ENCODE measurements around the gene SLC46A1. TPM values are rescaled to one million over a fixed set of nuclear protein-coding genes. Genes with fewer than 3 reads are reported as not detected.

The SLC46A1 gene
- total RNA-seq, 2 experiments from 2014 or later, result 1.5 to 2.2 TPM

- no peak for DNase-seq (ENCODE audit: low spot score)
- Histone ChIP-seq H3K27ac (ENCODE audit: low read depth, low read length, poor library complexity, severe bottlenecking) (no peak overlapping the region), H3K4me3 (ENCODE audit: low read depth, low read length, poor library complexity, severe bottlenecking) (no peak overlapping the region), H3K9me2 (ENCODE audit: insufficient read depth, low read length) (no peaks in the 10 kb centered on the region), H3K4me1 (ENCODE audit: insufficient read depth, low read length, poor library complexity, severe bottlenecking) (peaks cover 1% of the 10 kb centered on the region), H4K20me1 (ENCODE audit: insufficient read depth, low read length) (no peaks in the 10 kb centered on the region), H3K9me3 (ENCODE audit: low read length) (no peaks in the 10 kb centered on the region), H3K36me3 (ENCODE audit: insufficient read depth, low read length) (peaks cover 97% of the 10 kb centered on the region), H3K79me2 (ENCODE audit: insufficient read depth, low read depth, low read length) (no peaks in the 10 kb centered on the region), H3K4me2 (ENCODE audit: low read length) (no peak overlapping the region), H2AFZ (ENCODE audit: low read length) (no peak overlapping the region)
- no TSS peak for BruUV-seq (replicated peaks)
- ChIA-PET CTCF (ENCODE audit: unreplicated experiment) (no interaction called here), POLR2A (interaction anchor here (1.5 kb wide), 1 partner anchor 15 kb away, joined by 3 read pairs; the partner anchor contains the start of gene IFT20)
- intact Hi-C loops (cut with micrococcal nuclease; ENCODE audit: unreplicated experiment), result no loop called here
- TF ChIP-seq, protein P1, sequence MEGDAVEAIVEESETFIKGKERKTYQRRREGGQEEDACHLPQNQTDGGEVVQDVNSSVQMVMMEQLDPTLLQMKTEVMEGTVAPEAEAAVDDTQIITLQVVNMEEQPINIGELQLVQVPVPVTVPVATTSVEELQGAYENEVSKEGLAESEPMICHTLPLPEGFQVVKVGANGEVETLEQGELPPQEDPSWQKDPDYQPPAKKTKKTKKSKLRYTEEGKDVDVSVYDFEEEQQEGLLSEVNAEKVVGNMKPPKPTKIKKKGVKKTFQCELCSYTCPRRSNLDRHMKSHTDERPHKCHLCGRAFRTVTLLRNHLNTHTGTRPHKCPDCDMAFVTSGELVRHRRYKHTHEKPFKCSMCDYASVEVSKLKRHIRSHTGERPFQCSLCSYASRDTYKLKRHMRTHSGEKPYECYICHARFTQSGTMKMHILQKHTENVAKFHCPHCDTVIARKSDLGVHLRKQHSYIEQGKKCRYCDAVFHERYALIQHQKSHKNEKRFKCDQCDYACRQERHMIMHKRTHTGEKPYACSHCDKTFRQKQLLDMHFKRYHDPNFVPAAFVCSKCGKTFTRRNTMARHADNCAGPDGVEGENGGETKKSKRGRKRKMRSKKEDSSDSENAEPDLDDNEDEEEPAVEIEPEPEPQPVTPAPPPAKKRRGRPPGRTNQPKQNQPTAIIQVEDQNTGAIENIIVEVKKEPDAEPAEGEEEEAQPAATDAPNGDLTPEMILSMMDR (conservative IDR thresholded peaks at IDR 0.05; ENCODE audit: low read length), result no peak
- TF ChIP-seq EZH2phosphoT487 (IDR thresholded peaks at IDR 0.05; ENCODE audit: borderline replicate concordance, low read depth, low read length), result no peak
Observed at GRCh38 chr17:28350271-28350670, 55.7 kb downstream of the SLC46A1 start.

DNA sequence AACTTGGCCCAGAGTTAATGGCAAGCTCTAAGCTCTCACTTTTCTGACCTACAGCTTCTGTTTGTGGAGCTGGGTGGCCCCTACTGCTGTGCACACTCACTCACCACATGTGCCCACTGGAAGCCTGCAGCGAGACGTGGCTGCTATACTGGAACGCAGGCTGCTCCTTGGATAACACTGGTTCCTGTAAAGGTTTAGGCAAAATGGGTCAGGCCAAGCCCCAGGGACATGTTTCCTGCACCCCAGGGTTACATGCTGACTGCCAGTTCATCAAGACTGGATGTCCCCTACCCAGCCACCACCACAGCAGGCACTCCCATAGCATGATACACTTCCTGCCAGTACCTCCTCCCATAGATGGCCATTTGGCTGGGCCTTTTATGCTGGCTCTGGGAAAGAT lies 57.0 kb downstream of the SLC46A1 start:
- Histone ChIP-seq H3K4me1 (ENCODE audit: insufficient read depth, low read length, poor library complexity, severe bottlenecking) (peaks cover 14% of the 10 kb centered on the region), H3K9me2 (ENCODE audit: insufficient read depth, low read length) (no peaks in the 10 kb centered on the region), H2AFZ (ENCODE audit: low read length) (no peak overlapping the region), H3K9me3 (ENCODE audit: low read length) (no peaks in the 10 kb centered on the region), H3K36me3 (ENCODE audit: insufficient read depth, low read length) (peaks cover 97% of the 10 kb centered on the region), H3K79me2 (ENCODE audit: insufficient read depth, low read depth, low read length) (no peaks in the 10 kb centered on the region), H4K20me1 (ENCODE audit: insufficient read depth, low read length) (no peaks in the 10 kb centered on the region), H3K4me2 (ENCODE audit: low read length) (no peak overlapping the region), H3K4me3 (ENCODE audit: low read depth, low read length, poor library complexity, severe bottlenecking) (no peak overlapping the region), H3K27ac (ENCODE audit: low read depth, low read length, poor library complexity, severe bottlenecking) (no peak overlapping the region)
- CTCF ChIA-PET (ENCODE audit: unreplicated experiment), result no interaction called here
- POLR2A ChIA-PET, result interaction anchor here (0.6 to 1.4 kb wide), 2 partner anchors 13 to 422 kb away, joined by 3 read pairs; partner anchors contain the start of genes IFT20 and TNFAIP1
- intact Hi-C loops (cut with micrococcal nuclease; ENCODE audit: unreplicated experiment), result no loop called here
- TF ChIP-seq, protein P1 (conservative IDR thresholded peaks at IDR 0.05; ENCODE audit: low read length), result no peak
- no peak for TF ChIP-seq EZH2phosphoT487 (IDR thresholded peaks at IDR 0.05; ENCODE audit: borderline replicate concordance, low read depth, low read length)
- BruUV-seq (replicated peaks), result no TSS peak
- DNase-seq (ENCODE audit: low spot score), result no peak

- ChIA-PET POLR2A (interaction anchor here (0.9 kb wide), 1 partner anchor 10 kb away, joined by 3 read pairs; the partner anchor contains the start of gene POLDIP2), CTCF (ENCODE audit: unreplicated experiment) (no interaction called here)
- Histone ChIP-seq H3K27ac (ENCODE audit: low read depth, low read length, poor library complexity, severe bottlenecking) (no peak overlapping the region), H2AFZ (ENCODE audit: low read length) (no peak overlapping the region), H3K4me2 (ENCODE audit: low read length) (no peak overlapping the region), H3K4me1 (ENCODE audit: insufficient read depth, low read length, poor library complexity, severe bottlenecking) (peaks cover 30% of the 10 kb centered on the region), H3K79me2 (ENCODE audit: insufficient read depth, low read depth, low read length) (no peaks in the 10 kb centered on the region), H3K36me3 (ENCODE audit: insufficient read depth, low read length) (peaks cover 93% of the 10 kb centered on the region), H3K9me3 (ENCODE audit: low read length) (no peaks in the 10 kb centered on the region), H3K4me3 (ENCODE audit: low read depth, low read length, poor library complexity, severe bottlenecking) (no peak overlapping the region), H4K20me1 (ENCODE audit: insufficient read depth, low read length) (no peaks in the 10 kb centered on the region), H3K9me2 (ENCODE audit: insufficient read depth, low read length) (no peaks in the 10 kb centered on the region)
- TF ChIP-seq, protein P1 (conservative IDR thresholded peaks at IDR 0.05; ENCODE audit: low read length), result no peak
- TF ChIP-seq EZH2phosphoT487 (IDR thresholded peaks at IDR 0.05; ENCODE audit: borderline replicate concordance, low read depth, low read length), result no peak
- TSS peak; percentile 42 for BruUV-seq (replicated peaks)
- intact Hi-C loops (cut with micrococcal nuclease; ENCODE audit: unreplicated experiment), result no loop called here
- DNase-seq (ENCODE audit: low spot score), result no peak
Observed at GRCh38 chr17:28347261-28347891, 58.6 kb downstream of the SLC46A1 start.
